Raji (cell line): ENCODE measurements around the gene PEX11B.

Experiments
- POLR2A ChIP-seq: IDR thresholded peaks from 2 replicates; pipeline ENCODE4 v1.6.1; 2011; ENCODE audit warnings: low read depth, low read length, control low read depth; ENCODE audit not compliant: insufficient read depth

The PEX11B gene, protein sequence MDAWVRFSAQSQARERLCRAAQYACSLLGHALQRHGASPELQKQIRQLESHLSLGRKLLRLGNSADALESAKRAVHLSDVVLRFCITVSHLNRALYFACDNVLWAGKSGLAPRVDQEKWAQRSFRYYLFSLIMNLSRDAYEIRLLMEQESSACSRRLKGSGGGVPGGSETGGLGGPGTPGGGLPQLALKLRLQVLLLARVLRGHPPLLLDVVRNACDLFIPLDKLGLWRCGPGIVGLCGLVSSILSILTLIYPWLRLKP

GRCh38 chr1:145918144-145918991 is at the start of gene PEX11B:
Gene PEX11B, minus strand, starts transcription at chr1:145918717. Its CDS starts 29 bp downstream, at chr1:145918688.
- TF ChIP-seq POLR2A, result peak; percentile 64

DNA sequence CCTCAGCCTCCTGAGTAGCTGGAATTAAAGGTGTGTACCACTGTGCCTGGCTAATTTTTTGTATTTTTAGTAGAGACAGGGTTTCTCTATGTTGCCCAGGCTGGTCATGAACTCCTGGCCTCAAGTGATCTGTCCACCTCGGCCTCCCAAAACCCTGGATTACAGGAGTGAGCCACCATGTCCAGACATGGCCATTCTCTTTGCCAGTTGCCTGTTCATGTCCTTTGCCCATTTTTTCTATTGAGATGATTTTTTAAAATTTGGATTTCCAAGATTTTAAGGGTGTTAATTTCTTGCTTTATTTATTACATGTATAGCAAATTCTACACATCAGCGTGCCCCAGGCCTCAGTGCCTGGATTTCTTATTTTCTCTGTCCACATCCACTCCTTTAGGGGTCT is 48.8 kb upstream of the PEX11B start:
- TF ChIP-seq POLR2A, result no peak

- TF ChIP-seq POLR2A, result no peak
Measured at GRCh38 chr1:145965119-145965744, 46.7 kb upstream of the PEX11B start.

- peak; percentile 94 for TF ChIP-seq POLR2A
Measured at GRCh38 chr1:145964328-145965118, 46.0 kb upstream of the PEX11B start, which contains the start of the genes ANKRD34A and POLR3GL. Gene ANKRD34A, minus strand, starts transcription at chr1:145964575. Its CDS starts 2,816 bp downstream, at chr1:145961759. Gene POLR3GL, plus strand, starts transcription at chr1:145964690. Its CDS starts 10,176 bp downstream, at chr1:145974866.

DNA sequence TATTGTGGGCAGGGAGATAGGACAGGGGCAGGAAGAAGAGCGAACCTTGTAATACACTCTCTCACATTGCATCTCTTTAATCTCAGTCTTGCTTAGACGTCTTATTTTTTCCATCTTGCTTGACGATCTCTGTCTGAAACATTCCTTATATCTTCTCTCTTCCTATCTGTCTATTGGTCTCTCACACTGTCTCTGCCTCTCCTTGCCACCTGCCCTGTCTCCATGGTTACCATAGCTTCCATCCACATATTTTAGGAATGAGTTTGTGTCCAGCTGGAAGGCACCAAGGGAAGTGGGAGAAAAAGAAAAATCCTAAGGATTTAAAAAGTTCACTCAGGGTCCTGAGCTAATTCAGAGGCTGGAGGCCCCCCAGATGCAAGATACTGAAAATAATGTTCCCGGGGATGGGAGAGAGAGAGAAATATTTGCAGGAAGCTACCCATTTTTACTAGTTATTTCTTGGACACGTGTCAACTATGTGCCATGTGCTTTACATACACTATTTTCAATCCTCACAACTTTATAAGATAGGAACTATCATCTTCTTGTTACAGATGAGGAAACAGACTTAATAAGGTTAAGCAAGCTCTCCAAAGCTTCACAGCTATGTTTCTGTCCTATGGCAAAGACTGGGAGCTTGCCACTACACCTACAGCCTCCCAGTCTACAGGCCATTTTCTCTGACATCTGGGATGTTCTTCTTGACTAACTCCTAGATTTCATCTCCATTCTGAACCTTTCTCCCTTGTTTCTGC is 44.9 kb upstream of the PEX11B start:
- peak; percentile 14; the same call in 1 of the 2 replicates for TF ChIP-seq POLR2A

DNA sequence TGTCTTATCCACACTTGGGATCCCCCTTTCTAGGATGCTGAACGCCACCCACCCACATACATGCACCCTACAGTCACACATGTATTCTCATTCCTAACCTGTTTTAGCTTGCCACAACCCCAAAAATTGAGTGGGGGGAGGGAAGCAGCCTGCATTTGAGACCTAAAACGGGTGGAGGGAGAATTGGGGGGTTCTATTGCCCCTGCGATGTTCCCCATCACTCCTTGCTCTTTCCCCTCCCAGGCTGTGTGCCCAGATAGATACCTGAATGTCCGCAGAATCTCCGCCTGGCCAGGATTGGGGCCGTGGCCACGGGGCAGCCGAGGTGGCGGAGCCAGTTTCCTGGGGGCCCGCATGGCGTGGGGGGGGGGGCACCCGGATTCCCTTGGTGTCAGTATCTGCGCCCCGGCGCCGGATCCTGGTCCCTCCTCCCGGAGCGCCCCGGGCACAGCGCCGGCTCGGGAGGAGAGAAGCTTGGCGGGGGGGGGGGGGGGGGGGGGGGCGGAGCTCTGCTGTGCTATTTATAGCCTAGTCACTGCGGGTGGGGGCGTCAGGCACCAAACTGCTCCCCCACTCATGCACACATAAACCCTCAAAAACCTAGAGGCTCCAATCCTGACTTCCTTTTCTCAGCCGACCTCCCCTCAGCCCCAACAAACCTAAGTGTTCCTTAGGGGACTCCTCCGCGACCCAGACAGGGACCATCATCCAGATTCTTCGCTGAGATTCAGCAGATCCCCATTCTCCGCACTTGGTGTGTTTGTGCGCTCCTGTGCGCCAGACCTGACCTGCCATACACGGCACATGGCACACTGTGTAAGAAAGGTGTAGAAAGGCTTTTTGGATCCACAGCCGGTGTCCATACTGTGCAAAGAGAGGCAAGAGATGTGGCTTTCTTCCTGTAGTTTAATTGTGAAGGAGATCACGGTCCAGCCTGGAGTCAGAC is 43.9 kb upstream of the PEX11B start:
- 0 out of 2 replicates have a peak, but pooled peaks have one; percentile 7 for TF ChIP-seq POLR2A

DNA sequence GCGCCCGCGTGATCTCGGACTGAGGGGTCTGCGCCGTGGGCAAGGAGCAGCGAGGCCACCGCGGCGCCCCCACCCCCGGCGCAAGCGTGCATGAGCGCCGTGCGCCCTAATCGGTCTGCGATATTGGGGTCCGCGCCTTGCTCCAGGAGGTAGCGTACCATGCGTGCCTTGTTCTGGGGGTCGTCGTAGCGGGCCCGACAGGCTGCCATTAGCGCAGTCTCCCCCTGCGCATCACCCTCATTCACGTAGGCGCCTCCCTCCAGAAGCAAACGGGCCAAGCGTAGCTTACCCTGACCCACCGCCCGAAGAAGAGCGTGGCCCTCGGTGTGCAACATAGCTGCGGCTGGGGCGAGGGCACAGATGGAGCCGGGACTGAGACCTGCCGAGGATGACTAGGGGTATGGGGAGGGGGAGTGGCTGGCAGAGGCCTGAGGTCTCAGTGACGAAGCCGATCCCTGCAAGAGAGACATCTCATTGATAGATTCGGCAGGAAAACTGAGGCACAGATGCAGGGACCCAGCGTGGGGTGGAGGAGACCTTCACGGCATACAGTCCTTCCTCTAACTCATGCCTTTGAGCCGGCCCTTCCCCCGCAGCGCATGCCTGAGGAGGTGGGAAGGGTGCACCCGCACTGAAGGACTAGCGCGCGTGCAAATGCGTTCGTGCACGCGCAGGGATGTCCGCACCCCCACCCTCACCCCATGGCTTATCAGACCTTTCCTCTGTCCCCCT is 43.1 kb upstream of the PEX11B start:
- TF ChIP-seq POLR2A, result peak; percentile 51; the same call in 1 of the 2 replicates

- no peak for TF ChIP-seq POLR2A
Measured at GRCh38 chr1:145961109-145961424, 42.5 kb upstream of the PEX11B start.

DNA sequence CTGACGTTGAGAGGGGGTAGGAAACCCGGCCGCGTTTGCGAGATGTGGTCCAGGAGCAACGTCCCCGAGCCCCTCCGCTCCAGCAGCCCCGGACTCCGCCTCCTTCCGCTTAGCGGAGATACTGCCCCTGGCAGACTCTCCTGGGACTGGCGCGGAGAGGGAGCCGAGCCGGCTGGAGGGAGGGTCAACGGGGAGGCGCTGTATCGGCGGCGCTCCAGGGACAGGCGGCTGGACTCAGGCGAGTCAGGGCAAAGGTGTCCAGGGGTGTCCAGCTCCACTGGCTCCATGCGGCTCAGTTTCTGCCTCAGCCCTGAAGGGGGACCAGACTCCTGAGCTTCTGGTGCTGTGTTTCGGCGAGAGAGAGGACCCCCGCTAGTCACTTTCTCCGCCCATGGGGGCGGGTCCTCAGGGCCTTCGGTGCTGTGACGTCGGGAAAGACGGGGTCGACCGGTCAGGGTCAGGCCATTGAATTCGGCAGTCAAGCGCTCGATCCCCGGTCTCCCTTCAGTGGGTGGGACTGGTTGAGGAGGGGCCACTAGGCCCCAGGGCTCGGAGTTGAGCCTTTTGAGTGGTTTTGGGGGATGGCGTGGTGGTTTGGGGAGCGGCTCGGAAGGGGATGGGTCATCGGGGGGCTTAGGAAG is 42.1 kb upstream of the PEX11B start:
- no peak for TF ChIP-seq POLR2A

DNA sequence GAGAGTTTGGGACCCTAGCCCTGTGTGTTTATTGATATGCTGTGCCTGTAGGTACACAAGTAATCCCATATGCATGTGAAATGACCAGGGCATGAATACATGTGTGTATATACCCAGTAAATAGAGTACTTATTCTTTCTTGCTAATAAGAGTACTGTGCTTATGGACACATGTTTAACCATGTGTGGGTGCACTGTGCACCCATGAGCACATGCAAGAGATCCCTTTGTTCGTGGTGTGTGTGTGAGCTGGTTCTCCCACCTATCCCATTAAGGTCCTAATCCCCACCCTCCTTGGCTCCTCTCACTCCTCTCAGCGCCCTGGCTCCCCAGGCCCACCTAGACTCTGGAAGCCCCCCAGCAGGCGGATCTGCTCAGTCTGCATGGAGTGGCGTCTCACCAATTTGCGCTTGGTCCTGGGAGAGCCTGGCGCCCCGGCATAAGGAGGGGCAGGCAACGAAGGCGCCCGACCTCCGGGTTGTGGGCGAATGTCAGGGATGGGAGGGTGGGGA is 41.5 kb upstream of the PEX11B start:
- no peak for TF ChIP-seq POLR2A

- no peak for TF ChIP-seq POLR2A
Measured at GRCh38 chr1:145959333-145959732, 40.8 kb upstream of the PEX11B start.

- TF ChIP-seq POLR2A, result no peak
Measured at GRCh38 chr1:145958734-145959133, 40.2 kb upstream of the PEX11B start.
